Testis (tissue), 3 donors: ENCODE data around the gene EVC. TPM values are rescaled to one million over a fixed set of nuclear protein-coding genes. Genes with fewer than 3 reads are reported as not detected.

Experiments
- DNase-seq: peaks from one replicate; pipeline ENCODE4 v3.0.0-alpha.2; 2019
- H3K27ac ChIP-seq, 2 donors: fragments of 200-600 bp; sonication (generic); one replicate each; pipeline ENCODE4 v1.5.1; 2019
- H3K27me3 ChIP-seq: fragments of 200-600 bp; sonication (generic); one replicate; pipeline ENCODE4 v1.5.1; 2019
- H3K36me3 ChIP-seq: fragments of 200-600 bp; sonication (generic); one replicate; pipeline ENCODE4 v1.5.1; 2017; ENCODE audit warnings: low read depth; ENCODE audit errors: missing control alignments
- H3K4me1 ChIP-seq: fragments of 200-600 bp; sonication (generic); one replicate; pipeline ENCODE4 v1.5.1; 2019
- H3K4me3 ChIP-seq, 2 donors: fragments of 200-600 bp; sonication (generic); one replicate each; pipeline ENCODE4 v1.5.1; 2017 to 2019
- H3K9me3 ChIP-seq: fragments of 200-600 bp; sonication (generic); one replicate; pipeline ENCODE4 v1.5.1; 2017
- POLR2A ChIP-seq: fragments of 450-650 bp; IDR thresholded peaks from one replicate; pipeline ENCODE4 v1.6.1; 2017; ENCODE audit warnings: antibody characterized with exemption, mild to moderate bottlenecking, moderate library complexity
- WGBS, 2 donors: methylation state at CpG; one replicate each; pipeline ENCODE4 v1.1.5; 2018; 5-methylcytosine and 5-hydroxymethylcytosine counted together
- intact Hi-C: fragments of 100-400 bp; cut with DNase I; formaldehyde crosslinking; loops from one replicate; pipeline ENCODE4 v1.15.1; 2023; ENCODE audit warnings: low total_unique reads
- polyA plus RNA-seq: library from polyadenylated mRNA; stranded (reverse); fragments of 350-450 nt; fragmentation: Illumina TruSeq; extraction: RNeasy Lipid Tissue Mini Kit (QIAGEN cat#74804); gene quantifications from one replicate; pipeline ENCODE4 v1.2.3, GENCODE V29; 2014; ENCODE audit warnings: low read depth, low replicate concordance; ENCODE audit not compliant: insufficient read depth
- total RNA-seq, 2 donors: library from RNA; depleted of rRNA; stranded (reverse); fragments of >200 nt; gene quantifications; one replicate each; pipeline ENCODE4 v1.2.3, GENCODE V29; 2016
- TF ChIP-seq, protein P1 (sequence below), 3 experiments: fragments of 450-650 bp in 2 of 3; fragments of 200-600 bp in 1 of 3; sonication (generic) in 1 of 3; IDR thresholded peaks; one replicate each; pipeline ENCODE4 v1.5.1; 2016 to 2019; ENCODE audit warnings: antibody characterized with exemption in 3 of 3, mild to moderate bottlenecking in 2 of 3, moderate library complexity in 1 of 3

Gene EVC
- total and polyA plus RNA-seq, 3 donors from 2014 or later = 9.0 to 39.6 (median 33.4) TPM

- no peaks in the 10 kb centered on the region for H3K4me1 ChIP-seq
- H3K36me3 ChIP-seq = no peaks in the 10 kb centered on the region
- no peak overlapping the region for H3K27ac ChIP-seq
- no peaks in the 10 kb centered on the region for H3K27me3 ChIP-seq
- no peak overlapping the region for H3K4me3 ChIP-seq
- TF ChIP-seq POLR2A = no peak
- TF ChIP-seq, protein P1, sequence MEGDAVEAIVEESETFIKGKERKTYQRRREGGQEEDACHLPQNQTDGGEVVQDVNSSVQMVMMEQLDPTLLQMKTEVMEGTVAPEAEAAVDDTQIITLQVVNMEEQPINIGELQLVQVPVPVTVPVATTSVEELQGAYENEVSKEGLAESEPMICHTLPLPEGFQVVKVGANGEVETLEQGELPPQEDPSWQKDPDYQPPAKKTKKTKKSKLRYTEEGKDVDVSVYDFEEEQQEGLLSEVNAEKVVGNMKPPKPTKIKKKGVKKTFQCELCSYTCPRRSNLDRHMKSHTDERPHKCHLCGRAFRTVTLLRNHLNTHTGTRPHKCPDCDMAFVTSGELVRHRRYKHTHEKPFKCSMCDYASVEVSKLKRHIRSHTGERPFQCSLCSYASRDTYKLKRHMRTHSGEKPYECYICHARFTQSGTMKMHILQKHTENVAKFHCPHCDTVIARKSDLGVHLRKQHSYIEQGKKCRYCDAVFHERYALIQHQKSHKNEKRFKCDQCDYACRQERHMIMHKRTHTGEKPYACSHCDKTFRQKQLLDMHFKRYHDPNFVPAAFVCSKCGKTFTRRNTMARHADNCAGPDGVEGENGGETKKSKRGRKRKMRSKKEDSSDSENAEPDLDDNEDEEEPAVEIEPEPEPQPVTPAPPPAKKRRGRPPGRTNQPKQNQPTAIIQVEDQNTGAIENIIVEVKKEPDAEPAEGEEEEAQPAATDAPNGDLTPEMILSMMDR (IDR thresholded peaks at IDR 0.05) = no peak
- intact Hi-C loops = no loop called here
- WGBS, 2 donors = 77 to 79% methylated on average over 11 to 12 of the region's 12 CpGs
- no peaks in the 10 kb centered on the region for H3K9me3 ChIP-seq
- DNase-seq = no peak
These were observed 36.1 kb downstream of the EVC start for GRCh38 chr4:5746829-5747737.

- WGBS, 2 donors = 67 to 82% methylated on average over 11 of the region's 11 CpGs
- no peak for DNase-seq
These were observed 36.9 kb downstream of the EVC start for GRCh38 chr4:5747738-5748375.

DNA sequence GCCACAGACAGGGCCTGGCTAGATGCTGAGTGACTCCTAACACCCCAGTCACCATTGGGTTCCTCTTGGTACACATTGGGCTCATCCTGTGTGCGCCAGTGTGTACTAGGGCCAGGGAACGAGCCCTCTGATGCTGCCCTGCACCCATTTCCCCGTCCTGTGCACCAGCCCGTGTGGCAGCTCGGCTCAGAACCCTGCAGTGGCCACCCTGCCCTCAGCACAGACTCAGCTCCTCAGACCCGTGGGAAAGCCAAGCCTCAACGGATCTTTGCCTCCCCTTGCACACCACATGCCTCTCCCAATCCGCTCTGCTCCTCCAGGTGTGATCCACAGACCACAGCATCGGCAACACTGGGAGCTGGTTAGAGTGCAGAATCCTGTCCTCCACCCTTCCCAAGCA is 38.6 kb downstream of the EVC start:
- no peak for TF ChIP-seq POLR2A
- TF ChIP-seq, protein P1 (IDR thresholded peaks at IDR 0.05) = no peak
- Histone ChIP-seq H3K4me3 (no peak overlapping the region), H3K27ac (no peak overlapping the region), H3K27me3 (no peaks in the 10 kb centered on the region), H3K36me3 (no peaks in the 10 kb centered on the region), H3K9me3 (no peaks in the 10 kb centered on the region), H3K4me1 (no peaks in the 10 kb centered on the region)
- no peak for DNase-seq
- WGBS, 2 donors = 94 to 98% methylated on average over 7 to 9 of the region's 9 CpGs
- intact Hi-C loops = no loop called here

More at GRCh38 chr4:5747738-5748375, 36.9 kb downstream of the EVC start:
- H3K4me3 ChIP-seq = no peak overlapping the region
- H3K27ac ChIP-seq = no peak overlapping the region
- no peaks in the 10 kb centered on the region for H3K4me1 ChIP-seq
- no peaks in the 10 kb centered on the region for H3K27me3 ChIP-seq
- intact Hi-C loops = no loop called here
- no peak for TF ChIP-seq POLR2A
- TF ChIP-seq, protein P1 (IDR thresholded peaks at IDR 0.05) = no peak
- H3K36me3 ChIP-seq = no peaks in the 10 kb centered on the region
- H3K9me3 ChIP-seq = no peaks in the 10 kb centered on the region

GRCh38 chr4:5750052-5750945 is 39.3 kb downstream of the EVC start:
- 90 to 92% methylated on average over 10 of the region's 10 CpGs for WGBS, 2 donors
- H3K9me3 ChIP-seq = no peaks in the 10 kb centered on the region
- TF ChIP-seq, protein P1 (IDR thresholded peaks at IDR 0.05) = no peak
- TF ChIP-seq POLR2A = no peak
- H3K27ac ChIP-seq = no peak overlapping the region
- no peak overlapping the region for H3K4me3 ChIP-seq
- H3K4me1 ChIP-seq = no peaks in the 10 kb centered on the region
- no peaks in the 10 kb centered on the region for H3K27me3 ChIP-seq
- no peak for DNase-seq
- H3K36me3 ChIP-seq = no peaks in the 10 kb centered on the region
- intact Hi-C loops = no loop called here
